Measurements from ENCODE around the gene MPEG1. TPM values are rescaled to one million over a fixed set of nuclear protein-coding genes. Genes with fewer than 3 reads are reported as not detected.

MPEG1 gene
- total and polyA plus RNA-seq, 2 of the 13 experiments (the other 11 are each of a cell fraction or from before 2014, with no cell fraction given) = not detected

DNA sequence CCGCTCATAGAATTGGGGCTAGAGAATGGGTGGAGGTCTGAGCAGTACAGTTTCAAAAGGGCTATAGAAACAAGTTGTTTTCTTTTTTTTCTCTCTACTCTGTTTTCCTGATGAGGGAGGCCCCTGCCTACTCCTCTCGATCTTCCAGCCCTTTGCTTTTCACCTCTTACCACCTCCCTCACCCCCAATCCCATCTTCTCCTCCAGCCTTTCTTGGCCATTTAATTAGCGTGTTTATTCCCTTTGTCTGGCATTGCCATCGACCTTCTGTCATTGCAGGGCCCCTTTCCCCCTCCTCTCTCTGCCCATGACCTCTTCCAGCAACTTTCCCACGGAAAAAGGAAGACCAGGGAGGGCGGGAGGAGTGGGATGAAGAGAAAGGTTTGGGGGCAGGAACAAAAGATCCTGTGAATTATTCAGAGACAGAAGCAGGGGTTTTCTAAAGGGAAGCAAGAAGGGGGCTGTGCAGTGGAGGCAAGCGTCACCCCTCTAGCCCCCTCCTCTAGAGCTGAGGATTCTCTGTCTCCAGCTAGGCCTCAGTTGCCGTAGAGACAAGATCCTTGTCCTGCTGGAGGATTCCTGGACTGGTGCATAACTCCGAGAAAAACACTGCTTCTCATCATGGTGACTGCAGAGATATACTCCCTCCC lies 27.9 kb downstream of the MPEG1 start (continued):
- TF ChIP-seq ZNF18 (CRISPR knock-in tag; IDR thresholded peaks at IDR 0.05; ENCODE audit: insufficient replicate concordance) (no peak), ZBTB39 (CRISPR knock-in tag; IDR thresholded peaks at IDR 0.05) (no peak), NFYC (CRISPR knock-in tag; IDR thresholded peaks at IDR 0.05) (no peak)

GRCh38 chr11:59183771-59184170 lies 29.0 kb downstream of the MPEG1 start:
- FAIRE-seq (no peak), ATAC-seq (no peak), DNase-seq (ENCODE audit: low spot score) (no peak)
- Histone ChIP-seq H3K4me1 (ENCODE audit: insufficient read depth, low read length) (peaks cover 12% of the 10 kb centered on the region; the same call in 1 of the 2 replicates), H3K9ac (ENCODE audit: insufficient read depth, low read depth, low read length) (no peak overlapping the region), H3K36me3 (replicated peaks in 1 of 2; ENCODE audit: control insufficient read depth in 1 of 2, insufficient read depth in 2 of 2, low read length in 2 of 2) (no peaks in the 10 kb centered on the region; a peak in 2 of 5 replicates), H3K27ac (ENCODE audit: extremely low read length, insufficient read depth, low read length) (no peak overlapping the region), H3K4me2 (ENCODE audit: low read depth, low read length) (no peak overlapping the region), H3K4me3 (replicated peaks in 1 of 3; ENCODE audit: insufficient read depth in 1 of 3, low read depth in 2 of 3, low read length in 3 of 3) (no peak overlapping the region), H4K20me1 (ENCODE audit: insufficient read depth, low read length) (no peaks in the 10 kb centered on the region), H3K9me3 (ENCODE audit: low read length) (no peaks in the 10 kb centered on the region), H3K79me2 (ENCODE audit: insufficient read depth, low read length) (no peaks in the 10 kb centered on the region), H3K27me3 (ENCODE audit: control insufficient read depth in 1 of 2, insufficient read depth in 2 of 2, low read length in 2 of 2) (no peaks in the 10 kb centered on the region), H2AFZ (ENCODE audit: low read length) (no peak overlapping the region)
- TF ChIP-seq, protein P1, sequence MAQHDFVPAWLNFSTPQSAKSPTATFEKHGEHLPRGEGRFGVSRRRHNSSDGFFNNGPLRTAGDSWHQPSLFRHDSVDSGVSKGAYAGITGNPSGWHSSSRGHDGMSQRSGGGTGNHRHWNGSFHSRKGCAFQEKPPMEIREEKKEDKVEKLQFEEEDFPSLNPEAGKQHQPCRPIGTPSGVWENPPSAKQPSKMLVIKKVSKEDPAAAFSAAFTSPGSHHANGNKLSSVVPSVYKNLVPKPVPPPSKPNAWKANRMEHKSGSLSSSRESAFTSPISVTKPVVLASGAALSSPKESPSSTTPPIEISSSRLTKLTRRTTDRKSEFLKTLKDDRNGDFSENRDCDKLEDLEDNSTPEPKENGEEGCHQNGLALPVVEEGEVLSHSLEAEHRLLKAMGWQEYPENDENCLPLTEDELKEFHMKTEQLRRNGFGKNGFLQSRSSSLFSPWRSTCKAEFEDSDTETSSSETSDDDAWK (CRISPR knock-in tag; IDR thresholded peaks at IDR 0.05) = no peak
- TF ChIP-seq ATRX (CRISPR knock-in tag; IDR thresholded peaks at IDR 0.05; ENCODE audit: borderline replicate concordance) (no peak), XRCC5 (optimal IDR thresholded peaks at IDR 0.05; ENCODE audit: low read length) (no peak), ZSCAN21 (CRISPR knock-in tag; IDR thresholded peaks at IDR 0.05; ENCODE audit: borderline replicate concordance) (no peak), ZFYVE20 (CRISPR knock-in tag; IDR thresholded peaks at IDR 0.05; ENCODE audit: borderline replicate concordance, low read depth) (no peak)
- ChIA-PET CTCF (ENCODE audit: low intra/inter-chr PET ratio, low total read pairs) (no interaction called here), POLR2A (no interaction called here)
- intact Hi-C loops (cut with micrococcal nuclease; ENCODE audit: unreplicated experiment) = no loop called here
- BruUV-seq (replicated peaks) = no TSS peak
- in situ Hi-C loops (cut with HindIII; ENCODE audit: extremely low pct_ligation_motif_present, low pct_unique_long_range_greater_than_20kb) = loop anchor here (25.0 kb wide), 1 partner anchor 504 kb away; no protein-coding TSS in a partner anchor
- no CpG with 5 or more reads among the region's 1 CpG for WGBS (ENCODE audit: low lambda C conversion rate)

Measured in HepG2 (cell line).